ENCODE data around the gene GUCY1A1. TPM values are rescaled to one million over a fixed set of nuclear protein-coding genes. Genes with fewer than 3 reads are reported as not detected.

Gene GUCY1A1
- total and polyA plus RNA-seq, 5 donors, result 9.9 to 82.5 (median 63.5) TPM

DNA sequence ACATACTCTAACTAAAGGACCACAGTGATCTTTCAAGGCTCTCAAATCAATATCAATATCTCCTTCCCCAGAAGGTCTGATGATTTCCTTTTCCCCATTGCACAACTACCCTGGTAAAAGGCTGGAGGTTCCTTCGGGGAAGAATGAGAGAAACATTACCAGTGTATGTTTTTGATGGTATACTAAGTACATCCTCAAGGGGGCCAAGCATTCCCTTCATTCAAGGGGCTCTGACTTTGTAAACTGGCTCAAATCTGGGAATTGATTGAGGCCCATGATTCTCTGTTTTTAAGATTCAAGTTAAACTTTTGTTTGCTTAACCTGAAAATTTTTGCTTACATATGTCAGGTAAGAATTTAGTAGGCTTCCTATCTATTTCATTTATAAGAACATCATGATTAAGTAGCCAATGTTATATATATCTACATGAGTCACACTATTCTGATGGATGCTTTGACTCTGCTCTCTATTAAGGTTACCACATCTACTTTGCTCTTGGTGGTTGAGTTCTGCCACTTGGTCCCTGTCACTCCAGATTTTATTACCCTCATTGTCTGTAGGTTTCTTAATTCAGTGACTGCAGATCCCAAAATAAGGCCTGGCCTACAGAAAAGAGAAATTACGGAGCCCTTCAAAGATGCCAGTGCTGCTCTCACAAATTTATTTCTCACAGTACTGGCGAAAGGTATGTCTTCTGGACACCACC lies 75.8 kb downstream of the GUCY1A1 start:
- intact Hi-C loops (cut with DNase I), result no loop called here
- 90% methylated on average over 3 of the region's 3 CpGs for WGBS
- ATAC-seq (no peak), DNase-seq (no peak)
- Histone ChIP-seq H3K27me3 (ENCODE audit: control insufficient read depth, insufficient read depth) (no peaks in the 10 kb centered on the region), H3K9me3 (ENCODE audit: control insufficient read depth, low read length) (no peaks in the 10 kb centered on the region), H3K4me1 (ENCODE audit: control insufficient read depth, insufficient read depth, low read length) (no peaks in the 10 kb centered on the region), H3K27ac (ENCODE audit: low read length) (no peak overlapping the region), H3K4me3 (ENCODE audit: low read length) (no peak overlapping the region)

DNA sequence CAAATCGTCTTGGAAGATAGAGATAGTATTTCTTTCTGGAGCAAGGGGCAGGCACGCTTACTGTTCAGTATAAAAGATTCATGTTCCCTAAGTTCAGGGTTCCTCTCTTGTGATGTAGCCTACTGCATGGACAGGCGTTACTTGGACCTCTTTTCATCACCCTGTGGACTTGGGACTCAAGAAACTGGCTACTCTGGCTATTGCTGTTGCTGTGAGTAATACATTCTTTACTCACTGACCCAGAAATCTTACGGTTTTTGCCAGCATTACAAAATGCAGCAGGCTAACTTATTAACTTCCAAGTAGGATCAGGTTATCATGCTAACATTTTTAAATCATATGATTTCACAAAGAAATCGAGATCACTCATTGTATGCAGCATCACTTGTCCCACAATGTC lies 79.3 kb downstream of the GUCY1A1 start:
- intact Hi-C loops (cut with DNase I), result no loop called here
- peak; percentile 75 to 83 for ATAC-seq
- 69% methylated on average over 5 of the region's 5 CpGs for WGBS

DNA sequence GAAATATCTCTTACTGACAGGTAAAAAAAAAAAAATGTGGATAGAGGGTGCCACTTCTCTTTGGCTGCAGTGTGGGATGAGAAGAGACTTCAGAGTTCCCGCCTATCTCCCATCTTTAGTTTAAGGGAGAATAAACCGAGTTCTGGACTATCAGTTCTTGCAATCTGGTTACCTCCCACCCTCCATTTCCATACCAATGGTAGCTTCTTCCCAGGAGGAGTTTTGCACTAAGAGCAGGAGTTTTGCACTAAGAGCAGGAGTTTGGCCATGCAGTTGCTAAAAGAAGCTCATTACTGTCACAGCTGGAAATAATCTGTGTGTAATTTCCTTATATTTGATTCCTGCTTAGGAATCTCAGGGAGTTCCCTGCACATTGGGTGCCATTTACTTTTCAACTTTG lies 81.4 kb downstream of the GUCY1A1 start:
- intact Hi-C loops (cut with DNase I), result no loop called here
- H3K4me3 ChIP-seq (ENCODE audit: low read length), result no peak overlapping the region
- WGBS, result 77% methylated on average over 2 of the region's 2 CpGs
- no peaks in the 10 kb centered on the region for H3K9me3 ChIP-seq (ENCODE audit: control insufficient read depth, low read length)
- no peak overlapping the region for H3K27ac ChIP-seq (ENCODE audit: low read length)
- no peaks in the 10 kb centered on the region for H3K27me3 ChIP-seq (ENCODE audit: control insufficient read depth, insufficient read depth)
- no peak for ATAC-seq
- no peaks in the 10 kb centered on the region for H3K4me1 ChIP-seq (ENCODE audit: control insufficient read depth, insufficient read depth, low read length)
- DNase-seq, result no peak

More for the DNA sequence above, 79.3 kb downstream of the GUCY1A1 start:
- Histone ChIP-seq H3K4me1 (ENCODE audit: control insufficient read depth, insufficient read depth, low read length) (no peaks in the 10 kb centered on the region), H3K4me3 (ENCODE audit: low read length) (no peak overlapping the region), H3K27me3 (ENCODE audit: control insufficient read depth, insufficient read depth) (no peaks in the 10 kb centered on the region), H3K27ac (ENCODE audit: low read length) (no peak overlapping the region), H3K9me3 (ENCODE audit: control insufficient read depth, low read length) (no peaks in the 10 kb centered on the region)
- no peak for DNase-seq

DNA sequence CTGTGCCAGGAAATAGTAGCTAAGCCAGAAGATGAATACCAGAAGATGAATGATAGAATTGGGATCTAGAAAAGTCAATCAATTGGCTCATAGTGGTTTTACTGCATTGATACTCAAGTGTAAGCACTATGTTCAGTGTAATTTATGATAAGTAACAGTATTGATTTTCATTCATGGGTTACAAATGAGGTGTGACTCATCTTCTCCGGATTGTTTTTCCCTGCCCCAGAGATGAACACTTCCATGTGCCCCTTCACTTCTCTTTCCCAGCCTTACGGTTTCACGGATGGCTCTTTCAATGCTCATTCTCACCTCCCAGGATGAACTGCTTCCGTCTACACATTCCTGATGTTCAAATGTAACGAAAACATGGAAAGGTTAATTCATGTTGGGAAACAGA lies 82.4 kb downstream of the GUCY1A1 start:
- H3K9me3 ChIP-seq (ENCODE audit: control insufficient read depth, low read length), result no peaks in the 10 kb centered on the region
- no peaks in the 10 kb centered on the region for H3K27me3 ChIP-seq (ENCODE audit: control insufficient read depth, insufficient read depth)
- no peak overlapping the region for H3K27ac ChIP-seq (ENCODE audit: low read length)
- ATAC-seq (no peak), DNase-seq (no peak)
- intact Hi-C loops (cut with DNase I), result no loop called here
- no peak overlapping the region for H3K4me3 ChIP-seq (ENCODE audit: low read length)
- no peaks in the 10 kb centered on the region for H3K4me1 ChIP-seq (ENCODE audit: control insufficient read depth, insufficient read depth, low read length)
- 93% methylated on average over 5 of the region's 5 CpGs for whole genome bisulfite sequencing

DNA sequence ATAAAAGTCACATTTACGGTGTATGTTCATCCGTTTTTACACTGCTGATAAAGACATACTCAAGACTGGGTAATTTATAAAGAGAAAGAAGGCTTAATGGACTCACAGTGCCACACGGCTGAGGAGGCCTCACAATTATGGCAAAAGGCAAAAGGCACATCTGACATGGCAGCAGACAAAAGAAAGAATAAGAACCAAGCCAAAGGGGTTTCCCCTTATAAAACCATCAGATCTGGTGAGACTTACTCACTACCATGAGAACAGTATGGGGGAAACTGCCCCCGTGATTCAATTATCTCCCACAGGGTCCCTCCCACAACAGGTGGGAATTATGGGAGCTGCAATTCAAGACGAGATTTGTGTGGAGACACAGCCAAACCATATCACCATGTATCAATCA lies 84.9 kb downstream of the GUCY1A1 start:
- ATAC-seq (no peak), DNase-seq (no peak)
- no peak overlapping the region for H3K27ac ChIP-seq (ENCODE audit: low read length)
- H3K4me1 ChIP-seq (ENCODE audit: control insufficient read depth, insufficient read depth, low read length), result no peaks in the 10 kb centered on the region
- WGBS, result 75% methylated on average over 5 of the region's 5 CpGs
- intact Hi-C loops (cut with DNase I), result no loop called here
- H3K27me3 ChIP-seq (ENCODE audit: control insufficient read depth, insufficient read depth), result no peaks in the 10 kb centered on the region
- H3K4me3 ChIP-seq (ENCODE audit: low read length), result no peak overlapping the region
- H3K9me3 ChIP-seq (ENCODE audit: control insufficient read depth, low read length), result no peaks in the 10 kb centered on the region

DNA sequence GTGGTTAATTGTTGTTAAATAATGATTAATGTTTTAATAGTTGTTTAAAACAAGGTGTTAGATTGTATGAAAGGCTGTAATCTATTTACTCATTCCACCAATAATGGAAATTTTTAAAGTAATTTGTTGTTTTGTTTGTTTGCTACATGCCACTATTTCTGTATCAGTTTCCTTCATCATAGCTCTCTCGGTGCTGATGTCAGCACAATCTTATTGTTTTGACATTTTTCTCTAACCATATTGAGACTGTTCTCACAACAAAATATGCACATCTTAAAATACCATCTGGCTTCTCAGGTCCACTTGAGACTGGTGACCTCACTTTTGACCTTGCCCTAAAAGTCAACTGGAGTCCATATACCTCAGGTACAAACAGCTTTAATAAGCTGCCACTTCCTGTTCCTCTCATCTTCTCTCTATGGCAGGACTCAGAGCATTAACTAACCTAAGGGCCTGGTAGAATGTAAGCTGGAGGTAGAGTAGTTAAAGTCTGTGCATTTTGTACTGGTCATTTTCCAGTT lies 91.2 kb downstream of the GUCY1A1 start:
- DNase-seq, result no peak
- 88% methylated on average over 1 of the region's 1 CpG for WGBS
- Histone ChIP-seq H3K27me3 (ENCODE audit: control insufficient read depth, insufficient read depth) (no peaks in the 10 kb centered on the region), H3K9me3 (ENCODE audit: control insufficient read depth, low read length) (no peaks in the 10 kb centered on the region), H3K4me1 (ENCODE audit: control insufficient read depth, insufficient read depth, low read length) (no peaks in the 10 kb centered on the region), H3K27ac (ENCODE audit: low read length) (no peak overlapping the region), H3K4me3 (ENCODE audit: low read length) (no peak overlapping the region)
- intact Hi-C loops (cut with DNase I), result no loop called here
- ATAC-seq, result no peak

DNA sequence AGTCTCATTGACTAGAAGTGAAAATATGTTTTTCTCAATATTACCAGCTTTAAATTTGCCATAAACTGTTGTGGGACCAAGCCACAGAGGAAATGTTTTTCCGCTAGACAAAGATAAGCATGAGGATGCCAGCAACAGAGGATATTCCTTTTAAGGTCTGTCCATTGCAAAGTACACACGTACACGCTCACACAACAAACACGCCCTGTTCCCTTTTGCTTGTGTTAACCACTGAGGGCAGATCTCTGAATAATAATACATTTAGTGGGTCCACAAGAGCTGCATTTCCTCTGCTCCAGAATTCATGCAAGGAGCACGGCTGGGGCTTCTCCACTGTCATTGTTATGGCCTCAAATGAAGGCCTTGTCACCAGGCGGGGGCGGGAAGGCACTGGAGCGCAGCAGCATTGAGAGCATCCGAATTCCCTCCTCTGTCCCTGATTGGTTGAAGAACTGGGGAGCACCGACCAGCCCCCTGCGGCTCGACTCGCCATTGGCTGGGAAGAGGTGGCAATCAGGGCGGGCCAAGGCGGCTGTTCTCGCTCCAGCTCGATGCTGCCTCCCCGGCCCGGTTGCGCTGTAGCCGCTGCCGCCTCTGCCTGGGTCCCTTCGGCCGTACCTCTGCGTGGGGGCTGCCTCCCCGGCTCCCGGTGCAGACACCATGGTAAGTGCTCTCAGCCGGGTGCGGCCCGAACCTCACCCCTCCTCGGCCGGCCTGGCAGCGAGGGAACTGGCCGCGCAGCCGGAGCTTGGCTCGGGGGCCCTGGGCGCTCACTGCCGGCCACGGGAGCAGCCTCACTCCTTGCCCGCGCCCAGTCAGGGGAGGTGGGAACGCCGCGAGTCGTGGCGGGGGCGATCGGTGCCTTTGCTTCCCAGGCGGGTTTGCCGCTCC lies 92.1 kb downstream of the GUCY1A1 start, which contains the start of gene GUCY1B1:
TSS of gene GUCY1B1 (plus strand) at position 541 of the 891 bp plus-strand sequence. CDS start at position 661, 120 bp downstream.
- H3K4me1 ChIP-seq (ENCODE audit: control insufficient read depth, insufficient read depth, low read length), result no peaks in the 10 kb centered on the region
- peak; percentile 99 for ATAC-seq
- intact Hi-C loops (cut with DNase I), result no loop called here
- DNase-seq, result peak; percentile 95 to 98 (median 98)
- H3K4me3 ChIP-seq (ENCODE audit: low read length), result peak within 1 kb of the TSS; percentile 60
- peak within 1 kb of the TSS; percentile 3 for H3K27ac ChIP-seq (ENCODE audit: low read length)
- WGBS, result 6% methylated on average over 51 of the region's 51 CpGs
- H3K27me3 ChIP-seq (ENCODE audit: control insufficient read depth, insufficient read depth), result no peaks in the 10 kb centered on the region
- H3K9me3 ChIP-seq (ENCODE audit: control insufficient read depth, low read length), result no peaks in the 10 kb centered on the region

DNA sequence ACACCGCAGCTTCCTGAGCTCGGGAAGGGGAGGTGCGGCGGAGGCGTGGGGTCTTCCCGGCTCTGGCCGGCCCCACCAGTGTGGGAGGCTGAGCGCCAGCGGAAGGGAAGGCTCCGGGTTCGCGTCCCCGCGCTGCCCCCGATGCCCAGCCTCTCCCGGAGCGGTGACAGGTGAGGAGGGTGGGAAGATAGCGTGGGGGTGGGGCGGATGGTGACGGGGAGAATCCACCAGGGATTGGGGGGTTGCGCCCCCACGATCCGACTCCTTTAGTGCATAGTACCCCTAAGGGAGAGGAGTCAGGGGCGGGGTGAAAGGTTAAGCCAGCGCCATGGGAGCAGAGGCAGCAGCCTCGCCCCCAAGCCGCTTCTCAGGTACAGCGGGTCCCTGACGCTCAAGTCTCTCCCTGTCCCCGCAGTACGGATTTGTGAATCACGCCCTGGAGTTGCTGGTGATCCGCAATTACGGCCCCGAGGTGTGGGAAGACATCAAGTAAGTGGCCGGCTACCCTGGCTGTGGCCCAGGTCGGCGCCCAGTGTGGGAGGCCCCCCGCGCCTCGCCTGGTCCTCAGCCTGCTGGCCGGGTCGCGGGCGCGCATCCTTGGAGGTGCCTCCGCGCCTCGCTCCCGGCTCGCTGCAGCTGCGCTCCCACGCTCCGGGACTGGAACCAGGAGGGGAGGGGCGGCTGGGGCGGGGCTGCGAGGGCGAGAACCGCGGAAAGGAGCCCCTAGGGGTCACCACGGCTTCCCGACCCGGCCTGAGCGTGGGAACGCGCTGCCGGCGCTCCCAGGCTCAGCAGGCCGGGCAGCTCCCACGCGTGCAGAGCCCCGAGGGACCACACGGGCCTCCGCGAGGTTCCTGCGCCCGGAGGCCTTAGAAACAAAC lies 93.0 kb downstream of the GUCY1A1 start:
- Histone ChIP-seq H3K27ac (ENCODE audit: low read length) (peak overlapping the region; percentile 3), H3K27me3 (ENCODE audit: control insufficient read depth, insufficient read depth) (no peaks in the 10 kb centered on the region), H3K4me1 (ENCODE audit: control insufficient read depth, insufficient read depth, low read length) (no peaks in the 10 kb centered on the region), H3K4me3 (ENCODE audit: low read length) (peak overlapping the region; percentile 60), H3K9me3 (ENCODE audit: control insufficient read depth, low read length) (no peaks in the 10 kb centered on the region)
- ATAC-seq, result peak; percentile 80 to 86
- DNase-seq, result peak; percentile 81 to 93 (median 90)
- 2% methylated on average over 77 of the region's 77 CpGs for WGBS
- intact Hi-C loops (cut with DNase I), result no loop called here

DNA sequence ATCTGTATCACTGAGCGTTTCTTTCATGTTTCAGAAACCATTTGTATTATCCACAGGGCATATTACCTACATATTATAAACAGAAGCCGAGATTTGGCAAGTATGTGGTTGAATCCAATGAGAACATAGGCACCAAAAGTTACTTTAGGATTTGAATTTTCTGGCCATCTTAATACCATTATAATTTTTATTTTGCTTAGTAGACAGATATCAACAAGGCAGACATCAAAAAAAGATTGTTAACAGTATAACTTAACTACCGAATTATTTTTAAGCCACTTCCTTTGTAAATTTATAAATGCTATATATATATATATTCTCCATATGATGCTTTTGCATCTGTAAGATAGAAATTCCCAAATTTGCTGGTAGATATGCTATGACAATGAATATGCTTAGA lies 94.4 kb downstream of the GUCY1A1 start:
- Histone ChIP-seq H3K27ac (ENCODE audit: low read length) (no peak overlapping the region), H3K27me3 (ENCODE audit: control insufficient read depth, insufficient read depth) (no peaks in the 10 kb centered on the region), H3K4me3 (ENCODE audit: low read length) (no peak overlapping the region), H3K9me3 (ENCODE audit: control insufficient read depth, low read length) (no peaks in the 10 kb centered on the region), H3K4me1 (ENCODE audit: control insufficient read depth, insufficient read depth, low read length) (no peaks in the 10 kb centered on the region)
- DNase-seq (no peak), ATAC-seq (no peak)
- intact Hi-C loops (cut with DNase I), result no loop called here
- WGBS, result 90% methylated on average over 3 of the region's 3 CpGs

DNA sequence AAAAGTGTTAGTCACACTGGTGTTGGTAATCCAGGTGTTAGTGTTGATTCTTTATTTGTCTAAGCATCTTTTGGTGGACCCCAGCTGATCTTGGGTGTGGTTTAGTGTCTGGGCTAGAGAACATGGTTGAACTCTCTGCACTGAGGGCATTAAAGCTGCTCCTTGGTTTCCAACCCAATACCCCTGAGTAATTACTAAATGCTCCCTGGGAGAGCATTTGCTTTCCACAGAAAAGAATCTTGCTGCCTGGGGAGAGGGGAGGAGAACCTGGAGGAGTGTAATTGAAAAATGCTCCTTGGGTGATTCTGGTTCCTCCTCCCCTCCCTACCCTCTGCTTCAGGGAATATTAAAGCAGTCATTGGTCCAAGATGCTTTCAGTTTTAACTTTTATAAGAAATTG lies 95.3 kb downstream of the GUCY1A1 start:
- Histone ChIP-seq H3K27ac (ENCODE audit: low read length) (no peak overlapping the region), H3K9me3 (ENCODE audit: control insufficient read depth, low read length) (no peaks in the 10 kb centered on the region), H3K4me3 (ENCODE audit: low read length) (no peak overlapping the region), H3K4me1 (ENCODE audit: control insufficient read depth, insufficient read depth, low read length) (no peaks in the 10 kb centered on the region), H3K27me3 (ENCODE audit: control insufficient read depth, insufficient read depth) (no peaks in the 10 kb centered on the region)
- ATAC-seq (no peak), DNase-seq (no peak)
- intact Hi-C loops (cut with DNase I), result no loop called here

Measured in right cardiac atrium (tissue), 5 donors.